HL-60/S4 treated with phorbol 12-myristate 13-acetate at 8.2 ng/mL for 4 days and 3 days (cell line): ENCODE measurements around the gene PNMA8A.
"Not testable (repeated sequence)": the region's sequence is repeated elsewhere in the genome, so short reads cannot be mapped to it uniquely, and the experiment has no call there.

Source experiments
- in situ Hi-C: fragments of 300-500 bp; cut with MboI; formaldehyde crosslinking; loops from 2 replicates; pipeline ENCODE4 v1.15.0; 2022; ENCODE audit warnings: low sequenced_read_pairs

The PNMA8A gene

GRCh38 chr19:46470376-46470775, 987 bp downstream of the PNMA8A start:
- in situ Hi-C loops, result no loop called here

- in situ Hi-C loops, result no loop called here
Observed at GRCh38 chr19:46469541-46470185, 1.7 kb downstream of the PNMA8A start.

- in situ Hi-C loops, result no loop called here
Observed at GRCh38 chr19:46466536-46467196, 4.7 kb downstream of the PNMA8A start.

GRCh38 chr19:46463516-46463915, 7.8 kb downstream of the PNMA8A start:
- in situ Hi-C loops, result no loop called here

GRCh38 chr19:46461537-46461936, 9.8 kb downstream of the PNMA8A start:
- in situ Hi-C loops, result no loop called here

GRCh38 chr19:46460981-46461380, 10.4 kb downstream of the PNMA8A start:
- in situ Hi-C loops, result no loop called here

GRCh38 chr19:46460055-46460454, 11.3 kb downstream of the PNMA8A start:
- in situ Hi-C loops, result no loop called here

- in situ Hi-C loops, result no loop called here
Observed at GRCh38 chr19:46456930-46457329, 14.4 kb downstream of the PNMA8A start.

GRCh38 chr19:46454244-46454643, 17.1 kb downstream of the PNMA8A start:
- in situ Hi-C loops, result no loop called here

- in situ Hi-C loops, result no loop called here
Observed at GRCh38 chr19:46453661-46454060, 17.7 kb downstream of the PNMA8A start.

GRCh38 chr19:46452186-46452585, 19.2 kb downstream of the PNMA8A start:
- in situ Hi-C loops, result no loop called here

- in situ Hi-C loops, result no loop called here
Observed at GRCh38 chr19:46451352-46451751, 20.0 kb downstream of the PNMA8A start.

GRCh38 chr19:46450737-46451136, 20.6 kb downstream of the PNMA8A start:
- in situ Hi-C loops, result no loop called here

- in situ Hi-C loops, result no loop called here
Observed at GRCh38 chr19:46449228-46449627, 22.1 kb downstream of the PNMA8A start.

GRCh38 chr19:46448601-46449000, 22.8 kb downstream of the PNMA8A start:
- in situ Hi-C loops, result no loop called here

GRCh38 chr19:46447824-46448223, 23.5 kb downstream of the PNMA8A start:
- in situ Hi-C loops, result no loop called here

GRCh38 chr19:46447006-46447405, 24.4 kb downstream of the PNMA8A start:
- in situ Hi-C loops, result no loop called here

- in situ Hi-C loops, result no loop called here
Observed at GRCh38 chr19:46446021-46446420, 25.3 kb downstream of the PNMA8A start.

- in situ Hi-C loops, result no loop called here
Observed at GRCh38 chr19:46442808-46443450, 28.4 kb downstream of the PNMA8A start.

- in situ Hi-C loops, result no loop called here
Observed at GRCh38 chr19:46441866-46442265, 29.5 kb downstream of the PNMA8A start.

- in situ Hi-C loops, result not testable (repeated sequence)
Observed at GRCh38 chr19:46435689-46436088, 35.7 kb downstream of the PNMA8A start.

GRCh38 chr19:46435009-46435408, 36.4 kb downstream of the PNMA8A start:
- in situ Hi-C loops, result no loop called here
